NCI-H146 treated with DMSO at 0.1 percent for 48 hours (cell line): ENCODE results near the gene CCT5.
"Not testable (repeated sequence)": the region's sequence is repeated elsewhere in the genome, so short reads cannot be mapped to it uniquely, and the experiment has no call there.

Source experiments
- DNase-seq: peaks from one replicate; lab custom pipeline; 2025; ENCODE audit not compliant: unreplicated experiment; lab: John Stamatoyannopoulos, UW

CCT5 gene

DNA sequence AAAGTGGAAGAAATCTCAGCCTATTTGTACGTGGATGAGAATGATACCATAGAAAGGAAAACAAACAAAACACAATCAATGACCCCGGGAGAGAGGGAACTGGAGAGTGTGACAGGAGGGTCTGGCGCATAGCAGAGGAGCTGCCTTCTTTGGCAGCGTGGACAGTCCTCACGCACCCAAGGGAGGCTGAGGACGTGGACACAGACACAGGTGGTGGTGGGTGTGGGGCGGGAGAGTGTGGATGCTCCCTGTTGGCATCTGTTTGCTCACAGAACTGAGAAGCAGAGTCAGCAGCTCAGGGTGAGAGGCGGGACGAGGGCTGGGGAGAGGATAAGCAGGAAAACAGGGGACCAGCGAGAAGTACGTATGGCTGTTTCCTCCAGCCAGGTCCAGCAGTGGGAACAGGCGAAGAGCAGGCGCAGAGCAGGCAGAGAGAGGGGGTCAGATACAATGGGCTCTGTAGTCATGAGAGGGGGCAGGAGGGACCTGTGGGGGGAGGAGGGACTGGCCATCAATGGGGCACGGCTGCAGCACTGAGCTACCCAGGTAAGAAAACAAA lies 47.6 kb downstream of the CCT5 start:
- no peak for DNase-seq

DNA sequence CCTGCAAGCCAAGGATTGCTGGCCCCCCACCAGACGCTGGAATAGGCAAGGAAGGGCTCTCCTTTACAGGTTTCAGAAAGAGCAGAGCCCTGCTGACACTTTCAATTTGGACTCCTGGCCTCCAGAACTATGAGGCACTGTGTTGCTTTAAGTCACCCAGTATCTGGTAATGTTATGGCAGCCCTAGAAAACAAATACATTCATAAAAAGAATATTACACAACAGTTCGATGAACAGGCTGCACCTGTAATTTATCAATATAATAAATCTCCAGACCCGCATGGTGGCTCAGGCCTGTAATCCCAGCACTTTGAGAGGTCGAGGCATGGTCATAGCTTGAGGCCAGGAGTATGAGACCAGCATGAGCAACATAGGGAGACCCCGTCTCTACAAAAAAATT lies 50.2 kb downstream of the CCT5 start:
- no peak for DNase-seq

GRCh38 chr5:10301266-10301665 lies 51.2 kb downstream of the CCT5 start:
- no peak for DNase-seq

- no peak for DNase-seq
Observed at GRCh38 chr5:10301842-10302610, 51.9 kb downstream of the CCT5 start.

DNA sequence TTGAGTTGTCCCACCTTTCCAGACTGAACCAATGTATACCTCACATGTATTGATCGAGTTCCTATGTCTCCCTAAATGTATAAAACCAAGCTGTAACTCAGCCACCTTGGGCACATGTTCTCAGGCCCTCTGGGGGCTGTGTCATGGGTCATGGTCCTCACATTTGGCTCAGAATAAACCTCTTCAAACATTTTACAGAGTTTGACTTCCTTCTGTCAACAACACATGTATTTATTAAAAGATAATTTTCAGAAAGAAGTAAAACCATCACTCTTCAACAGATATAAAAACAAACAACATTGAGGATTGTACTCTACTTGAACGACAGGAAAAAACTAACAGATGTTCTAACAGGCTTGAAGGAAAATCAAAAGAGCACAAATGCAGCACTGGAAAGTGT lies 53.1 kb downstream of the CCT5 start:
- no peak for DNase-seq

GRCh38 chr5:10303699-10304170 lies 53.7 kb downstream of the CCT5 start:
- no peak for DNase-seq

- no peak for DNase-seq
Observed at GRCh38 chr5:10304932-10305331, 54.9 kb downstream of the CCT5 start.

- no peak for DNase-seq
Observed at GRCh38 chr5:10306114-10306513, 56.0 kb downstream of the CCT5 start.

DNA sequence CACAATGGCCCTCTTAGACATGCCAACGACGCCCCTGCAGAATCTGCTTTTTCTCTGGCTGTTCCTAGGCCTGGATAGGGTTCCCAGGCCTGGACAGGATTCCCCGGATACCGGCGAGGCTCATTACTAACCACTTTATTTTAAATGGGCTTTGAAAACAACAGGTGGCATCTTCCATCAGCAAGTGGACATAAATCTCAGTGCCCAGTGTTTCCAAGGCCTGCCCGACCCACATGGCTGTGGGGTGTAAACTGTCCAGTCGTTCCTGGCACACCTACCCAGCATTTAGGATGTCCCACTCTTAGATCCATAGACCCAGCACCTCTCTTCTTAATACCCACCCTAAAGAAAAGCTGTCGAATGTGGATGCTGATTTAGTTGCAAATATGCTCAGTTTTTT lies 56.7 kb downstream of the CCT5 start:
- peak; percentile 16 for DNase-seq

GRCh38 chr5:10307206-10308148 lies 57.4 kb downstream of the CCT5 start, which contains the start of gene CMBL:
CMBL (minus strand) TSS chr5:10307902; CDS start chr5:10290762, 17,140 bp downstream.
- peak; percentile 58 for DNase-seq

GRCh38 chr5:10308844-10309243 lies 58.8 kb downstream of the CCT5 start:
- DNase-seq = no peak

DNA sequence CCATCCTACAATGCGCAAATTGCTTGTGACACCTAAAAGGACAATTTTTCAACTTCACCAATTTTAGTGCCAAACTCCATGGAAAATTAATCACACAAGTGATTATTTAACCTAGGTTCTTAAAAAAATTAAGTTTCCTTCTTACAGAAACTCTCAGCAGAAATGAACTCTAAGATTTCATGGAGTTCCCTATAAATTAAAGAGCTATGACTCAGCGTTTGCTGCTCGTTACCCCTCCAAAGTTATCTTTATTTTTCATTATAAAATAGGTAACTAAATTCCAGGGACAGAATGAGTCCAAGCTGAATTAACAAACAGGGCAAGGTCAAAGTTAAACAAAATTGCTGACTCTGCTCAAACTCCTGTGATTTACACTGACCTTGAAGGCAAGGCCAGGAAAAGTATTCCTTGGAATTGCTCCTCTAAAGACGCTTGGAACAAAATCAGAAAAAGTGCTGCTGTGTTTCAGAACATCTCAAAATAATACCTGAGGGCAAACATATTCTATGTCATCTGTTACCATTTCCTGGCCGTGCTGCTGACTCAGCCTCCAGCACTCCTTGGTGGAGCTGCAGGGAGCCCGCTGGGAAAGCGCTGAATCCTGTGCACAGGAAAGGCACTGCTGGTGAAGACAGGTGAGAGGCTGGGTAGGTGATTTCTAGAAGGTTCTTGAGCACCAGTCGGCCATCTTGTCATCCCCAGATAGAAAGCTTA lies 60.1 kb downstream of the CCT5 start:
- DNase-seq = no peak

- DNase-seq = not testable (repeated sequence)
Observed at GRCh38 chr5:10310835-10311570, 60.9 kb downstream of the CCT5 start.

- DNase-seq = no peak
Observed at GRCh38 chr5:10311595-10312425, 61.7 kb downstream of the CCT5 start.

DNA sequence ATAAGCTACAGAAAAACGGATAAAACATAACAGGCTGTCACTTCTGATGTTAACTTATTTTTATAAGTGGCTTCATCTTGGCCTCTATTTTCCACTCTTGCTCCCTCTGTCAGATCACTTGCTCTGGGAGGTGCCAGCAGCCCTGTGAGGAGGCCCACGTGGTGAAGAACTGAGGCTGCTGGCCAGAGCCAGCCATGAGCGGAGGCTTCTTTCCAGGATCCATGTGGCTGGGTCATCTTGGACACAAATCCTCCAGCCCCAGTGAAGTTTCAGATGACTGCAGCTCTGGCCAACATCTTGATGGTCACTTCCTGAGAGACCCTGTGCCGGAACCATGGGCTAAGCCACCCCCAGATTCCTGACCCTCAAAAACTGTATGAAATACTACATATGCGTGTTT lies 65.1 kb downstream of the CCT5 start:
- no peak for DNase-seq
